ENCODE measurements around the gene SLC43A1. TPM values are rescaled to one million over a fixed set of nuclear protein-coding genes. Genes with fewer than 3 reads are reported as not detected.

Gene SLC43A1
- total RNA-seq, 1 experiment from 2014 or later, result 11.8 TPM

DNA sequence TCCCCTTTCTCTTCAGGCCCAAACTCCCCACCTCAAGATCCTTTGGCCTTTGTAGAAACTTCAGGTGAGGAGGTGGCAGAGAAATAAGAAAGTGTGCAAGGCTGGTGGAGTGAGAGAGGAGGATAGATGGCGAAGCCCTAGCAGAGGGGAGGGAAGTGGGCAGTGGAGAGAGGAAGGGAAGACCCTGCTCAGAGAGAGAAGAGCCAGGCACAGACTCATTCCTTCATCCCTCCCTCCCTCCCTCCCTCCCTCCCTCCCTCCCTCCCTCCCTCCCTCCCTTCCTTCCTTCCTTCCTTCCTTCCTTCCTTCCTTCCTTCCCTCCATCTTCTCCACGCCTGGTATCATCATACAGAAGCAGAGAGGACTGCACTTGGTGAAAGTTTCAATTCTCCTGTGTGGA, 34.2 kb downstream of the SLC43A1 start (continued):
- TF ChIP-seq SP1 (IDR thresholded peaks at IDR 0.05; ENCODE audit: low read depth), result no peak
- TF ChIP-seq SIN3A (IDR thresholded peaks at IDR 0.05; ENCODE audit: low read depth), result no peak
- TF ChIP-seq, protein P1, sequence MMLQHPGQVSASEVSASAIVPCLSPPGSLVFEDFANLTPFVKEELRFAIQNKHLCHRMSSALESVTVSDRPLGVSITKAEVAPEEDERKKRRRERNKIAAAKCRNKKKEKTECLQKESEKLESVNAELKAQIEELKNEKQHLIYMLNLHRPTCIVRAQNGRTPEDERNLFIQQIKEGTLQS (IDR thresholded peaks at IDR 0.05), result no peak
- TF ChIP-seq, protein P2, sequence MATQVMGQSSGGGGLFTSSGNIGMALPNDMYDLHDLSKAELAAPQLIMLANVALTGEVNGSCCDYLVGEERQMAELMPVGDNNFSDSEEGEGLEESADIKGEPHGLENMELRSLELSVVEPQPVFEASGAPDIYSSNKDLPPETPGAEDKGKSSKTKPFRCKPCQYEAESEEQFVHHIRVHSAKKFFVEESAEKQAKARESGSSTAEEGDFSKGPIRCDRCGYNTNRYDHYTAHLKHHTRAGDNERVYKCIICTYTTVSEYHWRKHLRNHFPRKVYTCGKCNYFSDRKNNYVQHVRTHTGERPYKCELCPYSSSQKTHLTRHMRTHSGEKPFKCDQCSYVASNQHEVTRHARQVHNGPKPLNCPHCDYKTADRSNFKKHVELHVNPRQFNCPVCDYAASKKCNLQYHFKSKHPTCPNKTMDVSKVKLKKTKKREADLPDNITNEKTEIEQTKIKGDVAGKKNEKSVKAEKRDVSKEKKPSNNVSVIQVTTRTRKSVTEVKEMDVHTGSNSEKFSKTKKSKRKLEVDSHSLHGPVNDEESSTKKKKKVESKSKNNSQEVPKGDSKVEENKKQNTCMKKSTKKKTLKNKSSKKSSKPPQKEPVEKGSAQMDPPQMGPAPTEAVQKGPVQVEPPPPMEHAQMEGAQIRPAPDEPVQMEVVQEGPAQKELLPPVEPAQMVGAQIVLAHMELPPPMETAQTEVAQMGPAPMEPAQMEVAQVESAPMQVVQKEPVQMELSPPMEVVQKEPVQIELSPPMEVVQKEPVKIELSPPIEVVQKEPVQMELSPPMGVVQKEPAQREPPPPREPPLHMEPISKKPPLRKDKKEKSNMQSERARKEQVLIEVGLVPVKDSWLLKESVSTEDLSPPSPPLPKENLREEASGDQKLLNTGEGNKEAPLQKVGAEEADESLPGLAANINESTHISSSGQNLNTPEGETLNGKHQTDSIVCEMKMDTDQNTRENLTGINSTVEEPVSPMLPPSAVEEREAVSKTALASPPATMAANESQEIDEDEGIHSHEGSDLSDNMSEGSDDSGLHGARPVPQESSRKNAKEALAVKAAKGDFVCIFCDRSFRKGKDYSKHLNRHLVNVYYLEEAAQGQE (IDR thresholded peaks at IDR 0.05; ENCODE audit: low read depth), result no peak

DNA sequence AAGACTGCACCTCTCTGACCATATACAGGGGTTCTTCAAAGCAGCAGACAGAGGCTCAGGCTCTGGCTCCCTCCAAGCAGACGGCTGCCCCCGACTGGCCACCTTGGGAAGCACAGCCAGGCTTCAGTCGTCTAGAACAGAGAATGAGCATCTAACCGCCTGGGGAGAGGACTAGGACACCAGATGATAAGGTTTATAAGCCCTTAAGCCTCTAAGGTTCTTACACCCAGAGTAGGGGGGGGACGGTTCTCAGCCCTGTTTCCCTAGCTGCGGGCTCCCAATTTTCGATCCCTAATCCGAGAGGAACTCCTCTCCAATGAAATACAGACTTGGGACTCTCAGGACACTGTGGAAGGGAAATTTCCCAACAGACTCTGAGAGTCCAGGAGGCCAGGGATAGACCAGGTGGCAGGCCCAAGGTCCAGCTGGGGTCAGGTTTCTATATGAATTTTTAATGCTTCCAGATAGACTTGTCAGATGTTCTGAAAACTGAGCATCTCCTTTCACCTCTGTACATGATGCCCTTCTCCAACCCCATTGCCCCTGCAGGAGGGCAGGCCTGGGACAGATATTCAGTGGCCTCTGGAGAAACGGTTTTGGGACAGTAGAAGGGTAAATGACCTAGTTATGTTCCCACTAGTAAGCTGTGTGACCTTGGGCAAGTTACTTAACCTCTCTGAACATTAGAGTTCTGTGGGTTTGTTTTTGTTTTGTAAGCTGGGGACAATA, 34.9 kb downstream of the SLC43A1 start:
- no peaks in the 10 kb centered on the region for H3K79me2 ChIP-seq (ENCODE audit: insufficient read depth, low read length)
- ATAC-seq (peak; percentile 90), DNase-seq (ENCODE audit: low read depth, low spot score) (no peak)
- ChIA-PET POLR2A (no interaction called here), CTCF (interaction anchor here (0.9 to 1.8 kb wide), 3 partner anchors 11 to 17 kb away, joined by 3 to 8 read pairs (median 3); no protein-coding TSS in a partner anchor), RAD21 (ENCODE audit: low non-redundant PET in 1 of 2, low total read pairs in 2 of 2, uncharacterized antibody in 2 of 2, unreplicated experiment in 2 of 2) (no interaction called here)
- intact Hi-C loops (cut with micrococcal nuclease), result no loop called here
- no peaks in the 10 kb centered on the region for H3K9me2 ChIP-seq (ENCODE audit: insufficient read depth)
- no peaks in the 10 kb centered on the region for H3K9me3 ChIP-seq (ENCODE audit: control insufficient read depth in 1 of 2, insufficient read depth in 1 of 2, low read depth in 1 of 2, low read length in 2 of 2)
- no peaks in the 10 kb centered on the region for H3K4me1 ChIP-seq (ENCODE audit: control insufficient read depth in 1 of 2, insufficient read depth in 2 of 2, low read length in 2 of 2)
- no peaks in the 10 kb centered on the region for H3K27me3 ChIP-seq (ENCODE audit: insufficient read depth, low read length)
- no peaks in the 10 kb centered on the region for H4K20me1 ChIP-seq (ENCODE audit: insufficient read depth)
- BruUV-seq (replicated peaks), result no TSS peak
- H3K9ac ChIP-seq (ENCODE audit: low read length), result no peak overlapping the region
- H3K4me3 ChIP-seq (replicated peaks in 1 of 2; ENCODE audit: low read depth in 1 of 2, low read length in 2 of 2), result no peak overlapping the region
- H3K4me2 ChIP-seq (ENCODE audit: low read length), result no peak overlapping the region
- no peak overlapping the region for H2AFZ ChIP-seq (ENCODE audit: low read depth, low read length, poor library complexity, severe bottlenecking)
- TF ChIP-seq SRF (IDR thresholded peaks at IDR 0.05; ENCODE audit: low read depth) (no peak), CEBPB (IDR thresholded peaks at IDR 0.05; ENCODE audit: low read depth) (no peak), ZFX (IDR thresholded peaks at IDR 0.05) (no peak), RAD21 (IDR thresholded peaks at IDR 0.05; ENCODE audit: low read depth) (peak; percentile 58), ZNF274 (IDR thresholded peaks at IDR 0.05; ENCODE audit: low read depth, low read length) (no peak), TCF7L2 (IDR thresholded peaks at IDR 0.05; ENCODE audit: borderline replicate concordance, extremely low read depth, insufficient read depth, insufficient read length) (no peak), SP1 (IDR thresholded peaks at IDR 0.05; ENCODE audit: low read depth) (no peak), ELF1 (IDR thresholded peaks at IDR 0.05; ENCODE audit: borderline replicate concordance, low read depth) (no peak)
- TF ChIP-seq, protein P1 (IDR thresholded peaks at IDR 0.05), result no peak
- TF ChIP-seq, protein P3, sequence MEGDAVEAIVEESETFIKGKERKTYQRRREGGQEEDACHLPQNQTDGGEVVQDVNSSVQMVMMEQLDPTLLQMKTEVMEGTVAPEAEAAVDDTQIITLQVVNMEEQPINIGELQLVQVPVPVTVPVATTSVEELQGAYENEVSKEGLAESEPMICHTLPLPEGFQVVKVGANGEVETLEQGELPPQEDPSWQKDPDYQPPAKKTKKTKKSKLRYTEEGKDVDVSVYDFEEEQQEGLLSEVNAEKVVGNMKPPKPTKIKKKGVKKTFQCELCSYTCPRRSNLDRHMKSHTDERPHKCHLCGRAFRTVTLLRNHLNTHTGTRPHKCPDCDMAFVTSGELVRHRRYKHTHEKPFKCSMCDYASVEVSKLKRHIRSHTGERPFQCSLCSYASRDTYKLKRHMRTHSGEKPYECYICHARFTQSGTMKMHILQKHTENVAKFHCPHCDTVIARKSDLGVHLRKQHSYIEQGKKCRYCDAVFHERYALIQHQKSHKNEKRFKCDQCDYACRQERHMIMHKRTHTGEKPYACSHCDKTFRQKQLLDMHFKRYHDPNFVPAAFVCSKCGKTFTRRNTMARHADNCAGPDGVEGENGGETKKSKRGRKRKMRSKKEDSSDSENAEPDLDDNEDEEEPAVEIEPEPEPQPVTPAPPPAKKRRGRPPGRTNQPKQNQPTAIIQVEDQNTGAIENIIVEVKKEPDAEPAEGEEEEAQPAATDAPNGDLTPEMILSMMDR (IDR thresholded peaks at IDR 0.05 in 2 of 3, conservative IDR thresholded peaks at IDR 0.05 in 1 of 3; ENCODE audit: borderline replicate concordance in 1 of 3, insufficient read depth in 1 of 3, low read depth in 2 of 3, low read length in 2 of 3), result peak; percentile 63 to 86 (median 86)
- TF ChIP-seq, protein P4, sequence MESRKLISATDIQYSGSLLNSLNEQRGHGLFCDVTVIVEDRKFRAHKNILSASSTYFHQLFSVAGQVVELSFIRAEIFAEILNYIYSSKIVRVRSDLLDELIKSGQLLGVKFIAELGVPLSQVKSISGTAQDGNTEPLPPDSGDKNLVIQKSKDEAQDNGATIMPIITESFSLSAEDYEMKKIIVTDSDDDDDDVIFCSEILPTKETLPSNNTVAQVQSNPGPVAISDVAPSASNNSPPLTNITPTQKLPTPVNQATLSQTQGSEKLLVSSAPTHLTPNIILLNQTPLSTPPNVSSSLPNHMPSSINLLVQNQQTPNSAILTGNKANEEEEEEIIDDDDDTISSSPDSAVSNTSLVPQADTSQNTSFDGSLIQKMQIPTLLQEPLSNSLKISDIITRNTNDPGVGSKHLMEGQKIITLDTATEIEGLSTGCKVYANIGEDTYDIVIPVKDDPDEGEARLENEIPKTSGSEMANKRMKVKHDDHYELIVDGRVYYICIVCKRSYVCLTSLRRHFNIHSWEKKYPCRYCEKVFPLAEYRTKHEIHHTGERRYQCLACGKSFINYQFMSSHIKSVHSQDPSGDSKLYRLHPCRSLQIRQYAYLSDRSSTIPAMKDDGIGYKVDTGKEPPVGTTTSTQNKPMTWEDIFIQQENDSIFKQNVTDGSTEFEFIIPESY (IDR thresholded peaks at IDR 0.05; ENCODE audit: extremely low read depth, insufficient replicate concordance, low read length), result no peak
- TF ChIP-seq, protein P5, sequence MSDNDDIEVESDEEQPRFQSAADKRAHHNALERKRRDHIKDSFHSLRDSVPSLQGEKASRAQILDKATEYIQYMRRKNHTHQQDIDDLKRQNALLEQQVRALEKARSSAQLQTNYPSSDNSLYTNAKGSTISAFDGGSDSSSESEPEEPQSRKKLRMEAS (IDR thresholded peaks at IDR 0.05), result no peak
- H3K27ac ChIP-seq (ENCODE audit: low read depth, low read length), result no peak overlapping the region
- H3K36me3 ChIP-seq (ENCODE audit: control insufficient read depth in 1 of 2, insufficient read depth in 2 of 2, low read length in 2 of 2), result no peaks in the 10 kb centered on the region
